Measurements from ENCODE around the gene FSTL4. TPM values are rescaled to one million over a fixed set of nuclear protein-coding genes. Genes with fewer than 3 reads are reported as not detected.

The FSTL4 gene
- total and polyA plus RNA-seq, 2 of the 4 experiments (the other 2 are of a cell fraction), result 0.18 TPM; not detected in 1

GRCh38 chr5:133365738-133366137 is 246.6 kb downstream of the FSTL4 start:
- intact Hi-C loops (cut with micrococcal nuclease), result no loop called here
- DNase-seq, result no peak
- Histone ChIP-seq H3K4ac (ENCODE audit: low read depth, low read length) (no peak overlapping the region), H4K20me1 (ENCODE audit: insufficient read depth, low read length) (no peaks in the 10 kb centered on the region), H3K4me1 (ENCODE audit: control insufficient read depth, insufficient read depth, low read length) (no peaks in the 10 kb centered on the region), H2BK120ac (ENCODE audit: low read depth, low read length) (no peak overlapping the region), H4K8ac (ENCODE audit: low read depth in 2 of 2, low read length in 2 of 2) (no peak overlapping the region), H3K9me1 (ENCODE audit: insufficient read depth, low read length) (no peaks in the 10 kb centered on the region), H4K5ac (ENCODE audit: low read depth, low read length) (no peak overlapping the region), H3K56ac (ENCODE audit: extremely low read depth, insufficient read depth, low read length) (no peak overlapping the region), H3K27me3 (ENCODE audit: control insufficient read depth, insufficient read depth, low read length) (peaks cover 20% of the 10 kb centered on the region), H2BK20ac (ENCODE audit: low read depth, low read length) (no peak overlapping the region), H3K79me1 (ENCODE audit: low read depth in 1 of 2, low read length in 2 of 2) (no peaks in the 10 kb centered on the region), H3K9ac (ENCODE audit: low read depth, low read length) (no peak overlapping the region), H3K4me2 (ENCODE audit: low read depth, low read length) (no peak overlapping the region), H2BK15ac (ENCODE audit: low read depth, low read length) (no peak overlapping the region), H3K14ac (replicated peaks; ENCODE audit: low read depth, low read length) (no peak overlapping the region), H3K18ac (ENCODE audit: low read depth, low read length) (no peak overlapping the region), H2BK5ac (ENCODE audit: low read depth, low read length, poor library complexity, severe bottlenecking) (no peak overlapping the region), H2AFZ (replicated peaks; ENCODE audit: low read length, poor library complexity) (no peak overlapping the region), H2AK5ac (ENCODE audit: low read depth, low read length) (no peak overlapping the region), H3K9me3 (ENCODE audit: control insufficient read depth, insufficient read depth, low read length) (no peaks in the 10 kb centered on the region), H4K91ac (ENCODE audit: insufficient read depth, low read depth, low read length) (no peak overlapping the region), H3K27ac (ENCODE audit: insufficient read depth, low read length) (no peak overlapping the region), H3K36me3 (ENCODE audit: control insufficient read depth, insufficient read depth, low read length) (no peaks in the 10 kb centered on the region), H3K4me3 (ENCODE audit: insufficient read depth, low read depth, low read length) (no peak overlapping the region), H2AK9ac (replicated peaks; ENCODE audit: low read depth, low read length, poor library complexity) (no peak overlapping the region), H3K23ac (ENCODE audit: low read depth, low read length) (no peak overlapping the region)
- dilution Hi-C loops (cut with HindIII; ENCODE audit: low sequenced_read_pairs, unreplicated experiment), result no loop called here
- no peak for ATAC-seq (ENCODE audit: low read depth)
- in situ Hi-C loops (cut with MboI; ENCODE audit: low sequenced_read_pairs), result no loop called here
- 66% methylated on average over 6 of the region's 6 CpGs; no CpG with 5 or more reads in 1 of the 2 experiments for WGBS, 2 experiments (ENCODE audit: extremely low coverage in 2 of 2, insufficient read length in 1 of 2)
- ChIA-PET POLR2A (ENCODE audit: unreplicated experiment) (no interaction called here), CTCF (no interaction called here)
- TF ChIP-seq BHLHE40 (IDR thresholded peaks at IDR 0.05; ENCODE audit: low read depth, low read length), result no peak
- TF ChIP-seq ELK1 (IDR thresholded peaks at IDR 0.05; ENCODE audit: borderline replicate concordance, low read depth, low read length), result no peak
- no peak for TF ChIP-seq CHD1 (IDR thresholded peaks at IDR 0.05; ENCODE audit: low read depth, low read length)
- TF ChIP-seq RFX5 (IDR thresholded peaks at IDR 0.05; ENCODE audit: low read depth, low read length), result no peak
- TF ChIP-seq FOS (IDR thresholded peaks at IDR 0.05; ENCODE audit: low read depth, low read length), result no peak
- no peak for TF ChIP-seq CEBPB (IDR thresholded peaks at IDR 0.05; ENCODE audit: low read depth, low read length)
- no peak for TF ChIP-seq POLR2A (IDR thresholded peaks at IDR 0.05; ENCODE audit: low read depth, low read length)
- no TSS peak for BruUV-seq (replicated peaks)

All from IMR-90 (cell line).